Coronary artery (tissue), 2 donors: ENCODE data around the gene ATP5F1A.

Experiments used
- DNase-seq: peaks from one replicate; pipeline ENCODE4 v3.0.0-alpha.2; 2017; ENCODE audit warnings: low spot score
- H3K27ac ChIP-seq, 2 donors: fragments of 200-600 bp; sonication (generic); one replicate each; pipeline ENCODE4 v1.5.1; 2016 to 2019
- H3K4me3 ChIP-seq: fragments of 200-600 bp; sonication (generic); 2 replicates; pipeline ENCODE4 v1.5.1; 2016; ENCODE audit warnings: mild to moderate bottlenecking, moderate library complexity
- CTCF ChIP-seq: fragments of 200-600 bp; sonication (generic); IDR thresholded peaks from one replicate; pipeline ENCODE4 v1.5.1; 2019; ENCODE audit warnings: antibody characterized with exemption

Gene ATP5F1A

GRCh38 chr18:46068763-46069162, 29.3 kb downstream of the ATP5F1A start:
- no peak overlapping the region for H3K27ac ChIP-seq
- no peak for TF ChIP-seq CTCF
- DNase-seq: no peak
- no peak overlapping the region for H3K4me3 ChIP-seq

DNA sequence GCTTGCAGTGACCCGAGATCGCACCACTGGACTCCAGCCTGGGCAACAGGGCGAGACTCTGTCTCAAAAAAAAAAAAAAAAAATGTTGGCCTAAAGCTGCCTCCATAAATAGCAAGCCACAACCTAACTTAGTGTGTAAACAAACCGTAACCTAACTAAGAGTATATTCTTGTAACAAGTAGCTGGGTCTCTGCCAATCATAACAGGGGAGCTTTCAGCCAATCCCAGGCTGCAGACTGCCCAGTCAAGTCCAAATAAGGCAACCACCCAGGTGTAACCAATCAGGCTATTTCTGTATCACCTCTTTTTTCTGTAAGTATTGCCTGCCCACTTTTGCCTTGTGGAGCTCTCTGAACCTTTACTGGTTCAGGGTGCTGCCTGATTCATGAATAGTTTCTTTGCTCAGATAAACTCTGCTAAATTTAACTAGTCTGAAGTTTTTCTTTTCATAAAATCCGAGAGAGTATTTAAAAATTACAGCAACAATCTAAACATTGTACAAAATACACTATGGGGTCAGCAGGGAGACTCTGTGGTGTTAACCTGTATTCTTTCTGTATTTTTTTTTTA, 30.6 kb downstream of the ATP5F1A start:
- H3K27ac ChIP-seq: no peak overlapping the region
- DNase-seq: no peak
- H3K4me3 ChIP-seq: no peak overlapping the region
- no peak for TF ChIP-seq CTCF

- TF ChIP-seq CTCF: no peak
- Histone ChIP-seq H3K4me3 (no peak overlapping the region), H3K27ac (no peak overlapping the region)
- DNase-seq: no peak
Measured at GRCh38 chr18:46062781-46063180, 35.3 kb downstream of the ATP5F1A start.

DNA sequence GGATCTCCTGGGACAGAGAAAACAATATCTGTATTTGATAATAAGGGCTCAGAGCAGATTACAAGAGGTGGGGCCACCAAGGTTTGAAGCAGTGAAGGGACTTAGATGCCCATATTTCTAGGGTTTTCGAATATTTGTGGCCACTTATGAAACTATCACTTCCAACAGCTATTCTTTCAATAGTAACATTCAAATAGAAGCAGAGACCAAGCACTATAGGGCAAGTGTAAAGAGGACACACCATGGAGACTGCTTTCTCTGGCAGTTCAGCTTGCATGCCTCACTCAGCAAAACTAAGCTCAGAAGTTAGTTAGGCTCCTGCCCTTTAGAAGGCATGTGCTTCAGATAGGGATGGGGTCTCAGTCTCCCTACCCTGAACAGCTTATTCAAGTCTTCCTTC, 36.3 kb downstream of the ATP5F1A start:
- no peak for DNase-seq
- no peak for TF ChIP-seq CTCF
- Histone ChIP-seq H3K4me3 (no peak overlapping the region), H3K27ac (no peak overlapping the region)

DNA sequence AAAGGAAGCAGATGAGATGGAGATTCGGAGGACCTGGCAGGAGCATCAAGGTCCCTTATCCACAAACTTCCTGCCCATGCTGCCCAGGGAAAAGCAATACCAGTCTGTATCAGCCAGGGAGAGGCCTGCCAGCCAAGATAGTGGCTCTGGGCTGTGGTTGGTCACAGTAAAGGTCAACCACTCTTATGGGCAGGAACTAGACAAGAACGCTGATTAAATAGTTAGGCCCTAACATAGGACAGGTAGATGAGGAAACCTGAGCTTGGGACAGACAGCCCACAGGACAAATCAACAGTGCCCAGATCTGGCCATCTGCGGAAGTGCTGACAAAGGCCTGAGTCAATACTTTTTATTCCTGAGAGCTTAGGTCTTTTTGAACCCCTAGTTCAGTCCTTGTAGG, 36.7 kb downstream of the ATP5F1A start:
- TF ChIP-seq CTCF: no peak
- no peak for DNase-seq
- Histone ChIP-seq H3K4me3 (no peak overlapping the region), H3K27ac (no peak overlapping the region)

- H3K4me3 ChIP-seq: no peak overlapping the region
- no peak overlapping the region for H3K27ac ChIP-seq
- no peak for TF ChIP-seq CTCF
- no peak for DNase-seq
Measured at GRCh38 chr18:46060359-46060841, 37.7 kb downstream of the ATP5F1A start.

DNA sequence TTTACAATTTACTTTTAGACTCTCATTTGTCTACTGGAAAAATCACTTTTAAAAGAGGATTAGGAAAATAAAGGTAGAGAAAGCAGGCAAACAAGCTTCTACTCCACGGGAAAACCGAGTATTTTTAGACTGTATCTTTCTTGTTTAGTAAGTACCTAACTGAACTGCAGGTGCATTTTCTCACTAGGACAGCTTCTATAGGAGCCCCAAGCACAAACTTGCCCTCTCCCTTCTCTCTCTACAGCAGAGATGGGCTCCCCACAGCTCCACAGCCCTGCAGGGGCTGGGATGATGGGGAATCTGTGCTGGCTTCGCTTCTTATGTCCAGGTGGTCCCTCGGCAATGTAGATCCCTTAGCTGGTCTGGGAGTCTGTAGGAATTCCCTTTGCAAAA, 42.3 kb downstream of the ATP5F1A start:
- DNase-seq: no peak
- no peak for TF ChIP-seq CTCF
- no peak overlapping the region for H3K4me3 ChIP-seq
- no peak overlapping the region for H3K27ac ChIP-seq
